ENCODE measurements around the gene KCNIP4.

The KCNIP4 gene

GRCh38 chr4:21155367-21155766 lies 793.2 kb downstream of the KCNIP4 start:
- H2AFZ ChIP-seq (ENCODE audit: low read length), result no peak overlapping the region
- no peaks in the 10 kb centered on the region for H3K4me1 ChIP-seq (ENCODE audit: insufficient read depth, low read length, poor library complexity, severe bottlenecking)
- no peak overlapping the region for H3K9ac ChIP-seq (ENCODE audit: low read depth, low read length, poor library complexity, severe bottlenecking)
- no peak overlapping the region for H3K4me3 ChIP-seq (ENCODE audit: low read length, poor library complexity, severe bottlenecking)
- no peak overlapping the region for H3K4me2 ChIP-seq (ENCODE audit: low read depth, low read length, poor library complexity, severe bottlenecking)
- H4K20me1 ChIP-seq (ENCODE audit: insufficient read depth, low read length, poor library complexity, severe bottlenecking), result no peaks in the 10 kb centered on the region
- H3K79me2 ChIP-seq (ENCODE audit: insufficient read depth, low read length), result no peaks in the 10 kb centered on the region
- H3K9me2 ChIP-seq (replicated peaks; ENCODE audit: low read depth, low read length), result no peaks in the 10 kb centered on the region
- no peaks in the 10 kb centered on the region for H3F3A ChIP-seq (ENCODE audit: low read depth)
- no peaks in the 10 kb centered on the region for H3K9me3 ChIP-seq (ENCODE audit: insufficient read depth, low read depth, low read length)
- H3K27me3 ChIP-seq (ENCODE audit: insufficient read depth, low read length, poor library complexity, severe bottlenecking), result no peaks in the 10 kb centered on the region
- no peaks in the 10 kb centered on the region for H3K36me3 ChIP-seq (ENCODE audit: insufficient read depth, low read length)
- TF ChIP-seq EZH2phosphoT487 (IDR thresholded peaks at IDR 0.05; ENCODE audit: borderline replicate concordance), result no peak
- TF ChIP-seq CTCF (conservative IDR thresholded peaks at IDR 0.05; ENCODE audit: low read length), result no peak

GRCh38 chr4:21139327-21139726 lies 809.2 kb downstream of the KCNIP4 start:
- no peak overlapping the region for H3K9ac ChIP-seq (ENCODE audit: low read depth, low read length, poor library complexity, severe bottlenecking)
- no peak overlapping the region for H3K4me3 ChIP-seq (ENCODE audit: low read length, poor library complexity, severe bottlenecking)
- H3K36me3 ChIP-seq (ENCODE audit: insufficient read depth, low read length), result no peaks in the 10 kb centered on the region
- H3K79me2 ChIP-seq (ENCODE audit: insufficient read depth, low read length), result no peaks in the 10 kb centered on the region
- H2AFZ ChIP-seq (ENCODE audit: low read length), result no peak overlapping the region
- peaks cover 2% of the 10 kb centered on the region; the same call in 1 of the 2 replicates for H3K9me3 ChIP-seq (ENCODE audit: insufficient read depth, low read depth, low read length)
- TF ChIP-seq EZH2phosphoT487 (IDR thresholded peaks at IDR 0.05; ENCODE audit: borderline replicate concordance) (no peak), CTCF (conservative IDR thresholded peaks at IDR 0.05; ENCODE audit: low read length) (no peak)
- H3K9me2 ChIP-seq (replicated peaks; ENCODE audit: low read depth, low read length), result no peaks in the 10 kb centered on the region
- no peaks in the 10 kb centered on the region for H3F3A ChIP-seq (ENCODE audit: low read depth)
- H4K20me1 ChIP-seq (ENCODE audit: insufficient read depth, low read length, poor library complexity, severe bottlenecking), result no peaks in the 10 kb centered on the region
- H3K27me3 ChIP-seq (ENCODE audit: insufficient read depth, low read length, poor library complexity, severe bottlenecking), result no peaks in the 10 kb centered on the region
- H3K4me1 ChIP-seq (ENCODE audit: insufficient read depth, low read length, poor library complexity, severe bottlenecking), result no peaks in the 10 kb centered on the region
- H3K4me2 ChIP-seq (ENCODE audit: low read depth, low read length, poor library complexity, severe bottlenecking), result no peak overlapping the region

GRCh38 chr4:21136051-21136630 lies 812.4 kb downstream of the KCNIP4 start:
- Histone ChIP-seq H3K4me1 (ENCODE audit: insufficient read depth, low read length, poor library complexity, severe bottlenecking) (no peaks in the 10 kb centered on the region), H3K27me3 (ENCODE audit: insufficient read depth, low read length, poor library complexity, severe bottlenecking) (no peaks in the 10 kb centered on the region), H3F3A (ENCODE audit: low read depth) (no peaks in the 10 kb centered on the region), H3K4me2 (ENCODE audit: low read depth, low read length, poor library complexity, severe bottlenecking) (no peak overlapping the region), H3K79me2 (ENCODE audit: insufficient read depth, low read length) (no peaks in the 10 kb centered on the region), H3K9me2 (replicated peaks; ENCODE audit: low read depth, low read length) (no peaks in the 10 kb centered on the region), H3K36me3 (ENCODE audit: insufficient read depth, low read length) (no peaks in the 10 kb centered on the region), H3K9me3 (ENCODE audit: insufficient read depth, low read depth, low read length) (peaks cover 2% of the 10 kb centered on the region; the same call in 1 of the 2 replicates), H3K4me3 (ENCODE audit: low read length, poor library complexity, severe bottlenecking) (no peak overlapping the region), H4K20me1 (ENCODE audit: insufficient read depth, low read length, poor library complexity, severe bottlenecking) (no peaks in the 10 kb centered on the region), H2AFZ (ENCODE audit: low read length) (no peak overlapping the region), H3K9ac (ENCODE audit: low read depth, low read length, poor library complexity, severe bottlenecking) (no peak overlapping the region)
- TF ChIP-seq CTCF (conservative IDR thresholded peaks at IDR 0.05; ENCODE audit: low read length), result no peak
- no peak for TF ChIP-seq EZH2phosphoT487 (IDR thresholded peaks at IDR 0.05; ENCODE audit: borderline replicate concordance)
